ENCODE data around the gene KEAP1.

Gene KEAP1

DNA sequence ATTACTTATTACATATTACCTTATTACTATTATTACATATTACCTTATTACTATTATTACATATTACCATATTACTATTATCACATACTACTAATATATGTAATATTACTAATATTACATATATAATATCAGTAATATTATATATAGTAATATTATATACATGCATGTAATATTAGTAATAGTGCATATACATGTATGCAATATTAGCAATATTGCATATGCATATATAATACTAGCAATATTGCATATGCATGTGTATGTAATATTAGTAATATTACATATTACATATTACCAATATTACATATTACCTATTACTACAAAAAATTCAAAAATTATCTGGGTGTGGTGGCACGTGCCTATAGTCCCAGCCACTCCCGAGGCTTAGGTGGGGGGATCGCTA lies 60.5 kb downstream of the KEAP1 start:
- no peak for DNase-seq

GRCh38 chr19:10439588-10439987 lies 63.6 kb downstream of the KEAP1 start:
- no peak for DNase-seq

All from CD4-positive, alpha-beta T cell treated with Interleukin-4 for 1 hour (primary cell).